Endothelial cell of umbilical vein (primary cell): ENCODE measurements around the gene LRRN4CL.

ENCODE experiments used
- CTCF ChIP-seq, 2 donors: IDR thresholded peaks; 1 replicate in 1 of 2; 2 replicates in 1 of 2; pipeline ENCODE4 v1.5.1; 2011; ENCODE audit warnings: low read length in 2 of 2, mild to moderate bottlenecking in 2 of 2, moderate library complexity in 2 of 2, control low read depth in 1 of 2, inconsistent platforms in 1 of 2, low read depth in 1 of 2; ENCODE audit not compliant: insufficient read depth in 1 of 2; ENCODE audit errors: extremely low read depth in 1 of 2
- MYC ChIP-seq: IDR thresholded peaks from one replicate; pipeline ENCODE4 v1.6.1; 2011; ENCODE audit warnings: mild to moderate bottlenecking, low read depth, low read length
- POLR2A ChIP-seq: IDR thresholded peaks from 2 replicates; pipeline ENCODE4 v1.6.1; 2012; ENCODE audit warnings: low read depth, mild to moderate bottlenecking, control low read depth, low read length
- TF ChIP-seq, protein P1 (sequence below): IDR thresholded peaks from 2 replicates; pipeline ENCODE4 v1.6.1; 2011; ENCODE audit not compliant: insufficient read depth, insufficient read length

- TF ChIP-seq, protein P1, sequence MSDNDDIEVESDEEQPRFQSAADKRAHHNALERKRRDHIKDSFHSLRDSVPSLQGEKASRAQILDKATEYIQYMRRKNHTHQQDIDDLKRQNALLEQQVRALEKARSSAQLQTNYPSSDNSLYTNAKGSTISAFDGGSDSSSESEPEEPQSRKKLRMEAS = no peak
- TF ChIP-seq MYC = no peak
- no peak for TF ChIP-seq CTCF (IDR thresholded peaks at IDR 0.05; ENCODE audit: extremely low read depth in 1 of 2, insufficient read depth in 1 of 2, low read depth in 1 of 2, low read length in 2 of 2)
- TF ChIP-seq POLR2A = no peak
These were observed 32.7 kb upstream of the LRRN4CL start for GRCh38 chr11:62721994-62722393.
